ENCODE measurements around the gene CCNH.

CCNH gene

GRCh38 chr5:87354496-87354895, 58.2 kb downstream of the CCNH start:
- DNase-seq (ENCODE audit: insufficient read length) (no peak), FAIRE-seq (no peak)
- no peak for TF ChIP-seq POLR2AphosphoS5 (IDR thresholded peaks at IDR 0.05; ENCODE audit: low read depth, low read length)
- TF ChIP-seq TAF1 (IDR thresholded peaks at IDR 0.05; ENCODE audit: borderline replicate concordance, low read depth, low read length) = no peak

GRCh38 chr5:87347841-87348240, 64.9 kb downstream of the CCNH start:
- FAIRE-seq (no peak), DNase-seq (ENCODE audit: insufficient read length) (no peak)
- TF ChIP-seq POLR2AphosphoS5 (IDR thresholded peaks at IDR 0.05; ENCODE audit: low read depth, low read length) (no peak), TAF1 (IDR thresholded peaks at IDR 0.05; ENCODE audit: borderline replicate concordance, low read depth, low read length) (no peak)

- FAIRE-seq (no peak), DNase-seq (ENCODE audit: insufficient read length) (no peak)
- TF ChIP-seq POLR2A (IDR thresholded peaks at IDR 0.05; ENCODE audit: low read depth, low read length) (no peak), TAF1 (IDR thresholded peaks at IDR 0.05; ENCODE audit: borderline replicate concordance, low read depth, low read length) (no peak), POLR2AphosphoS5 (IDR thresholded peaks at IDR 0.05; ENCODE audit: low read depth, low read length) (no peak)
Measured at GRCh38 chr5:87347272-87347671, 65.5 kb downstream of the CCNH start.
